K562 (cell line): Measurements from ENCODE around the gene FA2H.

Experiments used
- BRD9 ChIP-seq: fragments of 450-650 bp; IDR thresholded peaks from 2 replicates; pipeline ENCODE4 v1.6.1; 2018; ENCODE audit warnings: low read depth; ENCODE audit not compliant: partially characterized antibody
- CBX3 ChIP-seq, 2 experiments: IDR thresholded peaks; 1 replicate in 1 of 2; 2 replicates in 1 of 2; pipeline ENCODE4 v1.6.1; 2012; ENCODE audit warnings: inconsistent platforms in 2 of 2, low read length in 2 of 2, borderline replicate concordance in 1 of 2, control low read depth in 1 of 2
- CREB1 ChIP-seq, 2 experiments: sonication (generic) in 1 of 2; formaldehyde crosslinking in 1 of 2; IDR thresholded peaks; 2 replicates each; pipeline versions ENCODE4 v1.6.1 to v1.8.0; 2012 to 2022; ENCODE audit warnings: inconsistent platforms in 1 of 2, mild to moderate bottlenecking in 1 of 2, missing genetic modification reagents in 1 of 2, moderate library complexity in 1 of 2
- EGR1 ChIP-seq: fragments of 450-650 bp; conservative IDR thresholded peaks from 2 replicates; pipeline ENCODE4 v1.6.1; 2017; ENCODE audit warnings: mild to moderate bottlenecking
- POLR2AphosphoS5 ChIP-seq: IDR thresholded peaks from 2 replicates; pipeline ENCODE4 v1.6.1; 2011; ENCODE audit warnings: mild to moderate bottlenecking, low read depth, low read length, moderate library complexity; ENCODE audit not compliant: control insufficient read depth, insufficient read depth
- ZC3H8 ChIP-seq: fragments of 450-650 bp; IDR thresholded peaks from 2 replicates; pipeline ENCODE4 v1.6.1; 2017
- ZNF512 ChIP-seq: IDR thresholded peaks from 2 replicates; pipeline ENCODE4 v1.6.1; 2016; ENCODE audit warnings: missing genetic modification characterization, missing compliant biosample characterization

DNA sequence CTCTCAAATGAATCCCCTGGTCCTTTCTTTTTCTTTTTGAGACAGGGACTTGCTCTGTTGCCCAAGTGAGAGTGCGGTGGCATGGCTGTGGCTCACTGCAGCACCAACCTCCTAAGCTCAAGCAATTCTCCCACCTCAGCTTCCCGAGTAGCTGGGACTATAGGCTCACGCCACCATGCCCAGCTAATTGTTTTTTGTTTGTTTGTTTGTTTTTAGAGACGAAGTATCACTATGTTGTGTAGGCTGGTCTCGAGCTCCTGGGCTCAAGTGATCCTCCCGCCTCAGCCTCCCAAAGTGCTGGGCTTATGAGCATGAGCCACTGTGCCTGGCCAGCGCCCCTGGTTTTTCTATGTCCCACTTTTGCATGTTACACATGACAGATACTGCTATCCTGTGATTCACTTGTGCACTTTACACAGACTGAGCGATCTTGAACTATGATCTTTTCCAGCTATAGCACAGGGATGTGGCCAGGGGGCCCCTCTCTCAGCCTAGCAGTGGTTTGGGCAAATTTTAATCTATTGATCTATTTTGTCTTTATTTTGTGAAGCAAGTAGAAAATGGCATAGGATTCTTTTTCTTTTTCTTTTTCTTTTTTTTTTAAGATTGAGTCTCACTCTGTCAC is 42.7 kb downstream of the FA2H start:
- TF ChIP-seq POLR2AphosphoS5 (no peak), BRD9 (no peak), CREB1 (IDR thresholded peaks at IDR 0.05) (no peak), CREB1 (CRISPR knock-in tag; IDR thresholded peaks at IDR 0.05) (no peak), ZC3H8 (no peak), ZNF512 (no peak), EGR1 (no peak), CBX3 (IDR thresholded peaks at IDR 0.05; ENCODE audit: borderline replicate concordance in 1 of 2, low read length in 2 of 2) (no peak)
